ENCODE data around the gene SLC22A23.

SLC22A23 gene

DNA sequence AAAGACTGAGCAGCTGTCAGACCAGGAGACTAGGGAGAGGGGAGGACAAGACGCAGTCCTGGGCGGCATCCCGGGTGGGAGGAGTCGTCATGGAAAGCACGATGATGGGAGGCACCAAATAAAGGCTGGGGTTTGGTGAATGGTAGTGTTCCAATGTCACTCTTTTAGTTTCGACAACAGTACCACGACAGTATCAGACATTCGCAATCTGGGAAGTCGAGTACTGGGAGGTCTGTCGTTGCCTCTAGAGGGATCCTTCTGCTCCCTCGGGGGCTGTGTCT, 166.0 kb downstream of the SLC22A23 start:
- H3K4me1 ChIP-seq (ENCODE audit: insufficient read depth, low read length), result no peaks in the 10 kb centered on the region
- no peaks in the 10 kb centered on the region for H3K9me3 ChIP-seq (ENCODE audit: insufficient read depth, low read depth, low read length)
- H3K36me3 ChIP-seq (ENCODE audit: insufficient read depth, low read depth, low read length), result no peaks in the 10 kb centered on the region; the same call in 1 of the 2 replicates
- H3K4me3 ChIP-seq (ENCODE audit: low read length), result no peak overlapping the region
- H3K9ac ChIP-seq (ENCODE audit: low read depth, low read length), result no peak overlapping the region
- H3K27ac ChIP-seq (ENCODE audit: low read length), result no peak overlapping the region
- H3K27me3 ChIP-seq (ENCODE audit: insufficient read depth, low read length), result no peaks in the 10 kb centered on the region

DNA sequence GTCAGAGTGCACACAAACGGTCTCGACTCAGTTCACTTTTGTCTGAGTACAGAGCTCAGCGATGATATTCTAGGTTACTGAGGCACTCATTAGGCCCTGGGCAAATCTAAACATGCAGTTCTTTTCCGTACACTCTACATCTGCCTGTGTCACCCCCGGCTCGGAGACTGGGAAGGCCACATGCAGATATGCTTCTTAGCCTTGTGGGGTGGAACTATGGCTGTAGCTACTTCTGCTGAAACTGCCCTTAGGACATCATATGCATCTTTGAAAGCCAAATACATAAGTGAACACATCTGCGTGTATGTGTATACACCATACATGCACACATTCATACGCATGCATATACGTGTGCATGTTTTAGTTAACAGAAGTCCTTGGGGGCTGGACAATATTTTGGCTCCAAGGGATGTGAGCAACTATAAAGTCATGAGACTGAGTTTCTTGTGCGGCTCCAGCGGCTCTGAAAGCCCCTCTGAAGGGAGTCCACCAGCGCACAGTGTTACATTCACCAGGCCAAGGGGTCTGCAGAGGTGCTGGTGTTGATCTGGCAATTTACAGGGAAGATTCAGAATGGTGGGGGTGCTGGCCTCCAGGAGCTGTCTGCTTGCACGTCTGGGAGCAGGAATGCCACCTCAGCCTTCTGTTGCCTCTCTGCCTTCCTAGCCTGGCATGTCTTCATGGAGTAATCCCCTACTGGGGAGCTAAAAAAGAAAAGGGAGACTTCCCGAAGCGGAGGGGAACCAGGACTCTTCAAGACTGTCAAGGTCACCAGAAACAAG, 166.5 kb downstream of the SLC22A23 start:
- Histone ChIP-seq H3K27me3 (ENCODE audit: insufficient read depth, low read length) (no peaks in the 10 kb centered on the region), H3K4me3 (ENCODE audit: low read length) (no peak overlapping the region), H3K4me1 (ENCODE audit: insufficient read depth, low read length) (no peaks in the 10 kb centered on the region), H3K9me3 (ENCODE audit: insufficient read depth, low read depth, low read length) (no peaks in the 10 kb centered on the region), H3K9ac (ENCODE audit: low read depth, low read length) (no peak overlapping the region), H3K27ac (ENCODE audit: low read length) (no peak overlapping the region), H3K36me3 (ENCODE audit: insufficient read depth, low read depth, low read length) (no peaks in the 10 kb centered on the region; the same call in 1 of the 2 replicates)

DNA sequence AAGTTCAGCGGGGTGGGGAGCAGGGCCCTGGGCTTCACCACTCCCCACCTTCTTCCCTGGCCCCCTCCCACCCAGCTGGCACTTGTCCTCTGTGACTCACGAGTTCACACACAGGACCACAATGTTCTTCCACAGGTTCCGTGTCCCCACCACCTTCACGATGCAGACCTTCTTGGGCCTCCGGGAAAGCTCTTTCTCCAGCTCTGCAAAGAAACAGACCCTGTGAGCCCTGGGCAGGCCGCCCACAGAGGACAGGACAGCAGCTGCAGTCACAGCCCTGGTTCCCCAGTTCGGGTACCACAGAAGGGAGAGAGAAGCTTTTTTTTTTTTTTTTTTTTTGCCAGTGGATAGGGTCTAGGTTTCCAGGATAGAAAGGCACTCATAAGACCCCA, 167.2 kb downstream of the SLC22A23 start:
- Histone ChIP-seq H3K4me1 (ENCODE audit: insufficient read depth, low read length) (no peaks in the 10 kb centered on the region), H3K9ac (ENCODE audit: low read depth, low read length) (no peak overlapping the region), H3K9me3 (ENCODE audit: insufficient read depth, low read depth, low read length) (no peaks in the 10 kb centered on the region), H3K27ac (ENCODE audit: low read length) (no peak overlapping the region), H3K36me3 (ENCODE audit: insufficient read depth, low read depth, low read length) (peaks cover 4% of the 10 kb centered on the region; the same call in 1 of the 2 replicates), H3K4me3 (ENCODE audit: low read length) (no peak overlapping the region), H3K27me3 (ENCODE audit: insufficient read depth, low read length) (no peaks in the 10 kb centered on the region)

DNA sequence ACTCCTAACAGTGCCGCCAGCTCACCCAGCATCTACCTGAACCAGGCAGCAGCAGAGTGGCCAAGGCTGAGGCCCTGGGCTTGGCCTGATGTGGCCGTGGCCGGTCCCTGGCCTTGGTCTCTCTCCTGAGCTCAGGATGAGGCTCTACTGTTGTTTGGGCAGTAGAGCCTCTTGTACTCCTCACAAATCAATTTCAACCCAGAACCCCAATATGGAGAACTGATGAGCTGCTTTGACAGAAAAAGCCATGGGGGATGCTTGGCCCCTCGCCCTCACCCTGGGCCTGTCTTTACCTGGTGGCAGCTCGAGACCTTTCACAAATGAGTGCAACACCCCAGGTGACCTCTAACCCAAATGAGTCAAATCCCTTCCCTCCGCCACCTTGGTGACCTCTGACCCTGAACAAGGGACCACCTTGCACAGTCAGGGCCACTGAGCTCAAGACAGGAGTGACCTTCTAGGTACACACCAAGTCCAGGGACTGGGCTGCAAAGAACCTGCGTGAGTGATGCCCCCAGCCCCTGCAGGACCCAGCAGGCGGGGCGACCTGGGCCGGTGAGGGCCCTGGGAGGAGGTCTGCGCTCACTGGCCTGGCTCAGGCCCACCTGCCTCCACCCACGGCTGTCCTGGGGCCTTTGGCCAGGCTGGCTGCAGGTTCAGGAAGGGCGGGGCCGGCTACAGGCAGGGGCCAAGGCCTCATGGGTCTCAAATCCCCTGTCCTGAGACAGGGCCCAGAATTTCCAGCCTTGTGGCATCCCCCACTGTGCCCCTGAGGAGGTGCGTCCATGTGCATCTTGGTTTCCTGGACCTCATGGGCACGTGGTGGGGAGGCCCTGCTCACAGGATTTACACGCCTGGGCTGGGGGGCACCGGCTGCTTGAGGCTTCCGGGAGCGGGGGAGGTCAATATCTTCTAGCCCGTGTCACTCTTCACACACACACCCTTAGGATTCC, 167.9 kb downstream of the SLC22A23 start:
- H3K4me1 ChIP-seq (ENCODE audit: insufficient read depth, low read length), result no peaks in the 10 kb centered on the region
- peaks cover 4% of the 10 kb centered on the region; the same call in 1 of the 2 replicates for H3K36me3 ChIP-seq (ENCODE audit: insufficient read depth, low read depth, low read length)
- H3K9me3 ChIP-seq (ENCODE audit: insufficient read depth, low read depth, low read length), result no peaks in the 10 kb centered on the region
- no peak overlapping the region for H3K9ac ChIP-seq (ENCODE audit: low read depth, low read length)
- H3K27ac ChIP-seq (ENCODE audit: low read length), result no peak overlapping the region
- H3K4me3 ChIP-seq (ENCODE audit: low read length), result no peak overlapping the region
- no peaks in the 10 kb centered on the region for H3K27me3 ChIP-seq (ENCODE audit: insufficient read depth, low read length)

DNA sequence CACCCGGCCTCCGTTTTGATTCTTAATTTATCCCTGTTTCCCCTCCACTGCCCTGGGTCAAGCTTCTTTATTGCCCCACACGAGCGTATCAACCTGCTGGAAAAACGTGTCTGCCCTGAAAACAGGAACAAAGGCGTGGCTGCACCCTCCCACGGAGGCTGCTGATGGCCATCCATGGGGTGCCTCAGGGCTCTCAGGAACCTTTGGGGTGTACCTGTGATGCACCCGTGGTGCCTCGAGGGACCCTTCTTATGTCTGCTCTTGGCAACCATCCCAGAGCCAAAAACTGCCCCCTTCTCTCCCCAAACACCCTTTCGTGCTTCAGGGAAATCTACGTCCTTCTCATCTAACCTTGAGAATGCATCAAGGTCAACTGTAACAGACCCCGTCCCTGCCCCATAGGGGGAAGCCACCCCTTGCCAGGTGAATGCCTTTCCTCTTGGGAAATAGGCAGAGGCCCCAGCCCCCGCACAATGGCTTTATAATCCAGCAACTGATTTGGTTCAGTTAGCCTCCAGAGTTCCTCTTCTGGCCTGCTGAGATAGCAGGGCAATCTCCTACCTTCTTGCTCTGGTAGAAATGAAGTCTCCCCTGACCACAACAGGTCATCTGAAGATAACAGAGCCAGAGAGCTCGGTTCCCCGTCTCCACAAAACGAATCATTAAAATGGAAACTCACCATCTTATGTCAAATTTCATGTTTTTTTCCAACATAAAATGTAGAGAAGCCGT, 168.7 kb downstream of the SLC22A23 start:
- Histone ChIP-seq H3K27me3 (ENCODE audit: insufficient read depth, low read length) (no peaks in the 10 kb centered on the region), H3K27ac (ENCODE audit: low read length) (no peak overlapping the region), H3K36me3 (ENCODE audit: insufficient read depth, low read depth, low read length) (peaks cover 8% of the 10 kb centered on the region; the same call in 1 of the 2 replicates), H3K9ac (ENCODE audit: low read depth, low read length) (no peak overlapping the region), H3K4me3 (ENCODE audit: low read length) (no peak overlapping the region), H3K4me1 (ENCODE audit: insufficient read depth, low read length) (no peaks in the 10 kb centered on the region), H3K9me3 (ENCODE audit: insufficient read depth, low read depth, low read length) (no peaks in the 10 kb centered on the region)

DNA sequence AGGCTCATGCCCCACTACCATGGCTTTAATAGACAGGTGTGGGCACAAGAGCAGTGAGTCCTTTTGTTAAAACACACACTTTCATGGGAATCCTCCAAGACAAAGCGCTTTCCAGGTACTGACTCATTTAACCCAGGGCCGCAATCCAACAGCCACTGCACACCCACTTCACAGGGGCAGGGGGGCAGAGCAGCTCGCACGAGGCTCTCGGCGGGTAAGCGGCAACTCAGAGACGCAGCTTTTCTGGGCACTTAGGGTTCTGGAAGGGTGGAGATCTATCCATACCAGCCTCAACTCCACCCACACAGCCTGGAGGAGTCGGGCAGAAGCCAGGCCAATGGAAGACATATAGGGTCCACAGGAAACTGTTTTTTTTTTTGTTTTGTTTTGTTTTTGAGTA, 169.5 kb downstream of the SLC22A23 start:
- Histone ChIP-seq H3K4me3 (ENCODE audit: low read length) (no peak overlapping the region), H3K9ac (ENCODE audit: low read depth, low read length) (no peak overlapping the region), H3K4me1 (ENCODE audit: insufficient read depth, low read length) (peaks cover 4% of the 10 kb centered on the region), H3K9me3 (ENCODE audit: insufficient read depth, low read depth, low read length) (no peaks in the 10 kb centered on the region), H3K27ac (ENCODE audit: low read length) (no peak overlapping the region), H3K27me3 (ENCODE audit: insufficient read depth, low read length) (no peaks in the 10 kb centered on the region), H3K36me3 (ENCODE audit: insufficient read depth, low read depth, low read length) (peaks cover 16% of the 10 kb centered on the region; the same call in 1 of the 2 replicates)

DNA sequence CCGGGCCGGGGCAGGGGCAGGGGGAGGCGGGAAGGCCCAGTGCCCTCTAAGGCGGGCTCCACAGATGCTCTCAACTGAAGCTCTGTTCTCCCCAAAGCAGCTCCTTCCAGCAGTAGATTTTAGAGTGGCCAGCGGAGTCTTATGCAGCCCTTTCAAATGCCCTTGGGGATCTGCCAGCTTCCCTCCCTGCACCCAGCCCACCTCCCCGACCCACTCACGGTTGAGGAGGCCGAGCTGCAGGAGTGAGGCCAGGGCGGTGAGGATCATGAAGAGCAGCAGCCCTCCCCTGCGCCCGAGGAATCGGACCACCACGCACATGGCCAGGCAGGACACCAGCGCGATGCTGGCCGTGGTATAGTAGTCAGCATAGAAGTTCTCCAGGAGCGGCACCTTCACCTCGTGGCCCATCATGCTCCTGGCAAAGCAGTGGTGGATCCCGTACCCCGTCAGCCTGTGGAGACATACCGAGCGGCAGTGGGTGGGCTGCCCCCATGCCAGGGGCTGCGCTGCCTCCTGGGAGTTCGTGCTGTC, 170.1 kb downstream of the SLC22A23 start:
- H3K27ac ChIP-seq (ENCODE audit: low read length), result no peak overlapping the region
- H3K27me3 ChIP-seq (ENCODE audit: insufficient read depth, low read length), result no peaks in the 10 kb centered on the region
- H3K4me3 ChIP-seq (ENCODE audit: low read length), result no peak overlapping the region
- H3K36me3 ChIP-seq (ENCODE audit: insufficient read depth, low read depth, low read length), result peaks cover 16% of the 10 kb centered on the region; the same call in 1 of the 2 replicates
- peaks cover 10% of the 10 kb centered on the region for H3K4me1 ChIP-seq (ENCODE audit: insufficient read depth, low read length)
- H3K9ac ChIP-seq (ENCODE audit: low read depth, low read length), result no peak overlapping the region
- H3K9me3 ChIP-seq (ENCODE audit: insufficient read depth, low read depth, low read length), result no peaks in the 10 kb centered on the region

DNA sequence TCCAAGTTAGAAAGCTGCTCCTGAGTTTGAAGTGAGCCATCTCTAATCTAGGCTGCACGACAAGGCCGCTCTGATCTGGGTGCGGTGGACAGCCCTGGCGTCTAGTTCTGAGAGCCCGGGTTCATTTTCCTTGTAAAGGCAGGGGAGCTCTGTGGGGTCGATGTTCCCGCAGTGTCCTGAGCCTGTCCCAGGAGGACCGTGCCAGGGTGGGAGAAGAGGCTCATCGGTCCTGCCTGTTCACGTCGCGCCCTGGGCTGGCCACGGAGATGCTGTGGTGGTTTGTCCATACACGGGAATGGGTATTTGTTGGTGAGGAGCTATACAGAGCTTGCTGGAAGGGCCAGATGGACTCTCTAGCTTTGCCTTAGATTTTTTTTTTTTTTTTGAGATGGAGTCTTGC, 171.1 kb downstream of the SLC22A23 start:
- Histone ChIP-seq H3K4me1 (ENCODE audit: insufficient read depth, low read length) (peaks cover 18% of the 10 kb centered on the region), H3K4me3 (ENCODE audit: low read length) (no peak overlapping the region), H3K36me3 (ENCODE audit: insufficient read depth, low read depth, low read length) (peaks cover 16% of the 10 kb centered on the region; the same call in 1 of the 2 replicates), H3K9me3 (ENCODE audit: insufficient read depth, low read depth, low read length) (no peaks in the 10 kb centered on the region), H3K27ac (ENCODE audit: low read length) (no peak overlapping the region), H3K9ac (ENCODE audit: low read depth, low read length) (no peak overlapping the region), H3K27me3 (ENCODE audit: insufficient read depth, low read length) (no peaks in the 10 kb centered on the region)

DNA sequence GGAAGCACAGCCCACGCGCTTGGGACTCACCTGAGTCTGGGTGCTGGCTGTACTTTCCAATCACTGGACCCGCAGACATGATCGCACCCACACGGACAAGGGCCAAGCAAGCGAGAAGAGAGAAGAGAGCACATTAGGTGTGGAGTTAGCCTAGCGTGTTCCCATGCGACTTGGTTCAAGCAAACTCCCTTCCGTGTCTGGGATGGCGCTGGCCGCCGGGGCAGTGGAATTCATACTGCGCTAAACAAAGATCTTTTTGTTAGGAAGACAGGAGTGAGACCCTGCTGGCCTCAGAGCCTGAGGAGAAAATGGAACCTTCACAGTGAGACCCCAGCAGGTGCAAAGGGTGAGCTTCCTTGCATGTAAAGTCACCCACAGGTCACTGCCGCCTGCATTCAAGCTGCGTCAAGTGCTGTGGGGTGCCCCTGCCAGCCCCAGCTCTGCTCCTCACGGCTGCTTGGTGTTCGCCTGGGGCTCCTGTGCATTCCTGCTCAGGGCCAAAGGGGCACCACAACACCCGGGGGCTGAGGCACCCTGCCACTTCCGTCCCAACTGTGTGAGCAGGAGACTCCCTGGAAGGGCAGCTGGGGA, 171.7 kb downstream of the SLC22A23 start:
- Histone ChIP-seq H3K9ac (ENCODE audit: low read depth, low read length) (no peak overlapping the region), H3K4me3 (ENCODE audit: low read length) (no peak overlapping the region), H3K27ac (ENCODE audit: low read length) (no peak overlapping the region), H3K9me3 (ENCODE audit: insufficient read depth, low read depth, low read length) (no peaks in the 10 kb centered on the region), H3K36me3 (ENCODE audit: insufficient read depth, low read depth, low read length) (peaks cover 16% of the 10 kb centered on the region; the same call in 1 of the 2 replicates), H3K4me1 (ENCODE audit: insufficient read depth, low read length) (peaks cover 18% of the 10 kb centered on the region), H3K27me3 (ENCODE audit: insufficient read depth, low read length) (no peaks in the 10 kb centered on the region)

DNA sequence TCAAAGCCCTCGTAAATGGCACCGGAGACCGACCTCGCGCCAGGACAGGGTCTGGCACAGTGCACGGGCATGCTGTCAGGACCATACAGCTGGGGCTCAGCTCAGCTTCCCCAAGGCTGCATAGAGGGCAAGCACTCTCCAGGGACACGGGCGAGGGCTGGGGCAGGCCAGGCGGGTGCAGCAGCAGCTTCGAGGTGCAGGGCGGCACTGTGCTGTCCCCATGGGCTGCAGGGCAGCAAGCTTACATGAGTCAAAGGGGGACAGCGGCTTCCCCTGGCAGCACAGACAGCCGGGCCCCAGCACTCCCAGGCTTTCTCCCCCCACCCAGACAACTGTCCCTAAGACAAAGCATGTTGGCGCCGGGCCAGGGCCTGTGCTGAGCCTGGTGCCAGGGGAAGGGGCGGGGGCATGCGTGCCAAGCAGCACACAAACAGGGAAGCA, 172.4 kb downstream of the SLC22A23 start:
- Histone ChIP-seq H3K9me3 (ENCODE audit: insufficient read depth, low read depth, low read length) (no peaks in the 10 kb centered on the region), H3K27ac (ENCODE audit: low read length) (no peak overlapping the region), H3K9ac (ENCODE audit: low read depth, low read length) (no peak overlapping the region), H3K36me3 (ENCODE audit: insufficient read depth, low read depth, low read length) (peaks cover 16% of the 10 kb centered on the region; the same call in 1 of the 2 replicates), H3K4me3 (ENCODE audit: low read length) (no peak overlapping the region), H3K4me1 (ENCODE audit: insufficient read depth, low read length) (peaks cover 18% of the 10 kb centered on the region), H3K27me3 (ENCODE audit: insufficient read depth, low read length) (no peaks in the 10 kb centered on the region)

All from iPS-20b (cell line).